Measurements from ENCODE around the gene VWA5B1.
A peak's percentile ranks its signal among the peaks of the same experiment; 100 is the strongest.

Gene VWA5B1

DNA sequence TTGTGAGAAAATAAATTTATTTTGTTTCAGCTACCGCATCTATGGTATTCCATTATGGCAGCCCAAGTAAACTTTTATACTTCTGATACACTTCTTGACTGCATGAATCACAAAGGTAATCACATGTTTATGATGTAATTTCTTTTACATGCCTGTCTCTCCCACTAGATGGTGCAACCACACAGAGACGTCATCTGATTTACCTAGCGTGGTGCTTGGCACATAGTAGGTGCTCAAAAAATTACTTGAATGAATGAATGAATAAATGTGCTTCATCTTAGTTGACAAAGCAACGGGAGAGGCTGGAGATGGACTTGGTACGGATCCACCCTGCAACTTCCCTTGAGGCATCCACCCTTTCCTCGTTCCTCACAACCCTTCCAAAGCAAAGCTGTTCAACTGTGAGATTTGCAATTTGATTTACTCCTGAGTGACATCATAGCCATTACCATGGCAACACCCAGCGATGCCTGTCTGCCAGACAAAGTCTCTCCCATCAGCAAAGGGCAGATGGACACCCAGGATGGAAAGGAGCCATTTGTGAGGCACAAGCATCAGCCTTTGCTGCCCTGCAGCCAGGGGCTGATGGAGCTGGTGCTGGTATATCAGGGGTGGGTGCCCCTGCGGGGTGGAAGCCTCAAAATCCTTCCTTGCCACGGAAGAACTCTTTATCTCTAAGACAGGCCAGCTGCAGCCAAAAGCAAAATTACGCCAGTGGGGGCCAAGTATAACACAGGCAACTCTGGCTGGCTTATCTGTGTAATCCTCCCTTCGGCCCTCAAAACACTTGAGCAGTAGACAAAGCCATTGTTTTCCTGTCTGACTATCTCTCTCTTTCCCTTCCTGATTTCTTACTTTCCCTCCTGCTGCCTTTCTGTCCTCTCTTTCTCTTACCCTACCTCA lies 18.9 kb upstream of the VWA5B1 start:
- TF ChIP-seq GATA3 (IDR thresholded peaks at IDR 0.05; ENCODE audit: low read depth, low read length): no peak

DNA sequence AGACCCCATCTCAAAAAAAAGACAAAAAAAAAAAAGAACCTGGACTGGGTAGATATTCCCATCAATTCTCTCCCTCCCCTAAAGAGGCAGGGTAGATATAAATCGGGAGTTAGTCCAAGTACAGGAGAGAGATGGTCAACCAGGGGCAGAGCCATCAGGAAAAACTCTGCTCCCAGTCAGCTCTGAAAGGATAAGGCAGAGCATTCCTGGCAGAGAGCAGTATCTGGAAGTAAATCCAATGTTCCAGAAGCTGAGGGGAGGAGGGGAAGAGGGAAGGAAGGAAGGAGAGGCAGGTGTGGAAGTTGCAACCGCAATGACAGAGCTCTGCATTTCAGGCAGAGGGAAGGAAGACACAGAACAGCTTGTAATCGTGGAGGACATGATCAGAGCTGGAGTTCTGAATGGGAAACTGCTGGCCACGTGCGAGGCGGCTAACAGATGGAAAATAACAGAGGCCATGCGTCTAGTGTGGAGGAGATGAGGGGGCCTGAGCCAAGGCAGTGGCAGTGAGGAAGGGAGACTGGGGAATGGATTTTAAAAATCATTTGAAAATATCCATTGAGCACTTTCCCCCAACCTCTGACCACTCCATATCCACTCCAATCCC lies 15.3 kb upstream of the VWA5B1 start:
- no peak for TF ChIP-seq GATA2 (IDR thresholded peaks at IDR 0.05; ENCODE audit: low read depth, low read length)
- TF ChIP-seq GATA3 (IDR thresholded peaks at IDR 0.05; ENCODE audit: low read depth, low read length): no peak

DNA sequence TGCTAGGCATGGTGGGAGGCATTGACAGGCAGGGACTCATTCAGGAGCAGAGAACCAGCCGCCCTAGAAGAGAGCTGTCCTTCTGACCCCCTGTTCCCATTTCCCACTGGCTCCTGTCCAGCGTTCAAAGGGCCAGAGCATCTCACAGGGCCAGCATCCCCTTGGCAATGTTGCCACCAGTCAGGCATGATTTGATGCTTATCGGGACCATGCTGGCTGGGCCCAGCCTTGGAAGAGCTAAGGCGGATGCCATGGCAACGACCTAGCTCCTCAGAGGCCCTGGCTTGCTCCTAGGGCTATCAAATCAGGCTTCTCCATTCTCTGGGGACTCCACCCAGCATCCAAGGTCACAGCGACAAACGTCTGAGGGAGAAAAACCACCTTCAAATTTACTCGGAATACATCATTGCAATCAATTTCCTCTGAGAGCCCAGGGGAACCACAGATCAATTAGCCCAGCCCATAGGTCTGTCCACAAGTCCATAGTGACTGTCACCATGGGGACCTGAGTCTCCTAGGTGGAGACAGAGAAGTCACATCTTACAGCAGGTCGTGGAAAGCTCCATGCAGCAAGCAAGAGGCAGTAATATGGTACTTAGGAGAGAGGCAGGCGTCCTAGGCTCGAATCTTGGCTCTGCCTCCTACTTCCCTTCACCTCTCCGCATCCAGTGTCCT lies 14.1 kb upstream of the VWA5B1 start:
- TF ChIP-seq GATA3 (IDR thresholded peaks at IDR 0.05; ENCODE audit: low read depth, low read length) (peak; percentile 34; the same call in 1 of the 2 replicates), GATA2 (IDR thresholded peaks at IDR 0.05; ENCODE audit: low read depth, low read length) (peak; percentile 85)

DNA sequence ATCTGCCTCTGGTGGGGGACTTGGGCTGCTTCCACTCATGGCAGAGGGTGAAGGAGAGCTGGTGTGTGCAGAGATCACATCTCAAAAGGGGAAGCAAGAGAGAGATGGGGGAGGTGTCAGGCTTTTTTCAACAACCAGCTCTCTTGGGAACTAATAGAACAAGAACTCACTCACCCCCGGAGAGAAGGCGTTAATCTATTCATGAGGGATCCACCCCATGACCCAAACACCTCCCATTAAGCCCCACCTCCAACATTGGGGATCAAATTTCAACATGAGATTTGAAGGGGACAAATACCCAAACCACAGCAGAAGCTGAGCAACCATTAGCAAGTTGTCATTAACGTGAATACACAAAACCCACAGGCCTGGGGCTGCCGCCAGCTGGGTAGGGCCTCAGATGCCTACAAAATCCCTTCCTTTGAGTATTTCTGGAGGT lies 12.0 kb upstream of the VWA5B1 start:
- no peak for TF ChIP-seq GATA3 (IDR thresholded peaks at IDR 0.05; ENCODE audit: low read depth, low read length)
- no peak for TF ChIP-seq GATA2 (IDR thresholded peaks at IDR 0.05; ENCODE audit: low read depth, low read length)

DNA sequence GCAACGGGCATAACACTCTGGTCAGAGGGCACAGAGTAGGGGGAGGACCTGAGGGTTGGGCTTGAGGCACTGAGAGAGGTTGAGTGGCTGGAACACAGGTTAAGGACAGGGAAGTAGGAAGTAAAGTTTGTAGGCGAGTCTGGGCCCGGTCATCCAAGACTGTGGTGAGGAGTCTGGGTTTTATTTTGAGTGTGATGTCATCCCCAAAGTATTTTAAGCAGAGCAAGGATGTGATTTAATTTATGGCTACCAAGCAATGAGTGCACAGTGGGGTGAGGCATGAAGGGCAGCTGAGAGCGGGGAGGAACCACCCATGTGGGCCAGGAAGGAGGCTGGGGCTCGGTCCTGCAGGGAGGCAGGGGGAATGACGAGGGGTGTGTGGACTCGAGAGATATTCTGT lies 11.2 kb upstream of the VWA5B1 start:
- TF ChIP-seq GATA2 (IDR thresholded peaks at IDR 0.05; ENCODE audit: low read depth, low read length) (no peak), GATA3 (IDR thresholded peaks at IDR 0.05; ENCODE audit: low read depth, low read length) (no peak)

DNA sequence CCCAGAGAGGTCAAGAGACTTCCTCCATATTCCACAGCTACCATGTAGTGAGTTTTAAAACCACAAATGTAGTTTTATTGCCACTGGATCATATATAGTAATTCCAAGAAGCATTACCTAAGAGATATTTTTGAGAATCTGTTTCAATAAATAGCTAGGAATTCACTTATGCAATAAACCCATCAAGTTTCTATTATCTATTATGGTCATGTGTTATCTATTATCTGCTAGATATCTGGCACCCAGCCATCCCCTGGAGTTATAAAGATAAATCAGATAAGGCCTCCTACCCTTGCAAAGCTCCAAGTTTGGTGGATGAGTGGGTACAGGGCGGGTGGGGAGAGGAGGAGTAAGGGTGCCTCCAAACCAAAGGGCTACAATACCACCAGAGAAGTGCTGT lies 10.3 kb upstream of the VWA5B1 start:
- no peak for TF ChIP-seq GATA3 (IDR thresholded peaks at IDR 0.05; ENCODE audit: low read depth, low read length)
- TF ChIP-seq GATA2 (IDR thresholded peaks at IDR 0.05; ENCODE audit: low read depth, low read length): peak; percentile 41

DNA sequence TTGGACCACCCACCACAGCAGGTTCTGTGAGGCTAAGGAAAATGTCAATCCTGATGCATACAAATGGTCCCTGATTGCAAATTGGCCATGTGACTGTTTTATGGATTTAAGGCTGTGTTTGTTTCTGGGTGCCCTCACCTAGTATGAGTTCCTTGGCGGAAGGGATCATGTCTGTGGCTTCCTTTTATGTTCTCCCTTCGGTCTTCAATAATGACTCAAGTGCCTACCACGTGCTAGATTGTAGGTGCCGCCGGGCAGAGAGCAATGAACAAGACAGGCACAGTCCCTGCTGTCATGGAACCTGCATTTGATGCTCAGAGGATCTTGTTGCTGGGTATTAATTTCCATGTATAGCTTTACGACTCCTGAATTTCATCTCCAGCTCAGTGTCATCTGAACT lies 9.8 kb upstream of the VWA5B1 start:
- TF ChIP-seq GATA2 (IDR thresholded peaks at IDR 0.05; ENCODE audit: low read depth, low read length) (no peak), GATA3 (IDR thresholded peaks at IDR 0.05; ENCODE audit: low read depth, low read length) (no peak)

DNA sequence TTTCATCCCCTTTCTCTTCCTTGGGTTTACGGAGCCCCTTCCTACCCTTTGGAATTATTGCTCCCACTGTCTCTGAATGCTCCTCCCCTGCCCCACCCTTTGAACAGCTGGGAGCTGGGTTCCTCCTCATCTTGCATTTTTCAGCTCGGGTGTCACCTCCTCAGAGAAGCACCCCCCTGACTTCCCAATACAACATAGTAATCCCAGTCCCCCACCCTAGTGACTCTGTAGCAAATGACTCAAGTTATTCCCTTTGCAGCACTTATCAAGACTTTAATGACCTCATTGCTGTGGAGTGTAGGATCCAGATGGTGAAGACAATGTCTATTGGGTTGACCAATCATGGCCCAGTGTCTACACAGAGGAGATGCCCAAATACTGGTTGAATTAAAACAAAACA lies 8.9 kb upstream of the VWA5B1 start:
- no peak for TF ChIP-seq GATA3 (IDR thresholded peaks at IDR 0.05; ENCODE audit: low read depth, low read length)

DNA sequence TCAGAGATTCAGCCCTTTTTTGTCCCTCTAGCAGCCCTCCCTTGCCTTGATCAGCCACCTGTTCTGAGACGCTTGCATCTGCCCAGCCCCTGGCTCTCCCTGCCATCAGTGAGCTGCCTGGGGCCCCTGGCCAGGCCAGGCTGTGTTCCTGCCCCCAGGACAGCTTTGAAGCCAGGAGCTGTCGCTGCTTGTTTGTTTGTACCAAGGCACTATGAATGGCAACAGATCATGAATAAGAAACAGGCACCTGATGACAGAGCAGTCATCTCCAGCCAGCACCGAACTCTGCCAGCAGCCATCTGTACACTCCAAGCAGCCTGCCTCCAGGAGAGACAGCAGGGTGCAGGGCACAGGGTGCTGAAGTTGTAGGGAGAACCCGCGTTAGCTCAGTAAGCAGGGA lies 8.1 kb upstream of the VWA5B1 start:
- TF ChIP-seq GATA3 (IDR thresholded peaks at IDR 0.05; ENCODE audit: low read depth, low read length) (no peak), GATA2 (IDR thresholded peaks at IDR 0.05; ENCODE audit: low read depth, low read length) (no peak)

DNA sequence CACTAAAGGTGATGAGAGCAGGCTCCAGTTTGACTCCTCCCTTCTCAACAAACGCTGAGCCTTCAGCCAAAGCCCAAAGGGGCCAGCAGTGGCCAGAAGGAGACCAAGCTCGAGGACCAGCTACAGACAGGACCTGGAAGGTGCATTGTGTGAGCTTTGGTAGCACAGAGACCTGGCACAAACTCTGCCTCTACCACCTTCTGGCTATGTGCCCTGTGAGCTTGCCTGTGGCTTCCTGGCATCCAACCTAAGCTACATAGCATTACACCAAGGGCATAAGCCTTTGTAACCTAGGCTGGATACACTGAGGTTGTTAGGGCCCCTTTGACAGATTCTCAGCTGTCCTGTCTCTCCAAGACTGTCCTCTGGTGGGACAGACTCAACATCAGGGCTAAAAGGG lies 6.6 kb upstream of the VWA5B1 start:
- no peak for TF ChIP-seq GATA3 (IDR thresholded peaks at IDR 0.05; ENCODE audit: low read depth, low read length)
- no peak for TF ChIP-seq GATA2 (IDR thresholded peaks at IDR 0.05; ENCODE audit: low read depth, low read length)

DNA sequence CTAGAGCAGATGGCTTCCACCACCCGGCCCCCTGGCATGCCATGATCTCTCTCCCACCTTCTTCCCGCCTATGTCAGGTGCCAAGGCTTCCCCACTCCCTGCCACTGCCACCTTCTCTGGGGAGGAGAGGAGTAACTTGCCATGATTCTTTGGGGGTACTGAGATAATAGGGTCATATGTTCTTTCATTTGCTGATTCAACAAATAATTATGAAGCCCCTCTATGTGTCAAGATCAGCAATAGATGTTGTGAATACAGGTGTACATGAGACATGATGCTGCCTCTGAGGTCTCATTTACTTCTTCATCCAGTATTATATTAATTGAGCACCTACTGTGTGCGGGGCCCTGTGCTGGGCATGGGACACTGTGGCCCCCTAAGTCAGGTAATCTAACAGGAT lies 6.0 kb upstream of the VWA5B1 start:
- TF ChIP-seq GATA3 (IDR thresholded peaks at IDR 0.05; ENCODE audit: low read depth, low read length) (no peak), GATA2 (IDR thresholded peaks at IDR 0.05; ENCODE audit: low read depth, low read length) (no peak)

DNA sequence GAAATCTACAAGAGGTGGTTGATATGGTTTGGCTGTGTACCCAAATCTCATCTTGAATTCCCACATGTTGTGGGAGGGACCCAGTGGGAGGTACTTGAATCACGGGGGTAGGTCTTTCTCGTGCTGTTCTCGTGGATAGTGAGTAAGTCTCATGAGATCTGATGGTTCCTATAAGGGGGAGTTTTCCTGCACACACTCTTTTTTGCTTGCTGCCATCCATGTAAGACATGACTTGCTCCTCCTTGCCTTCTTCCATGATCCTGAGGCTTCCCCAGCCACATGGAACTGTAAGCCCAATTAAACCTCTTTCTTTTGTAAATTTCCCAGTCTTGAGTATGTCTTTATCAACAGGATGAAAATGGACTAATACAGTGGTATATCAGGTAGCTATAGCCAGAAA lies 5.2 kb upstream of the VWA5B1 start:
- TF ChIP-seq GATA3 (IDR thresholded peaks at IDR 0.05; ENCODE audit: low read depth, low read length): no peak
- no peak for TF ChIP-seq GATA2 (IDR thresholded peaks at IDR 0.05; ENCODE audit: low read depth, low read length)

DNA sequence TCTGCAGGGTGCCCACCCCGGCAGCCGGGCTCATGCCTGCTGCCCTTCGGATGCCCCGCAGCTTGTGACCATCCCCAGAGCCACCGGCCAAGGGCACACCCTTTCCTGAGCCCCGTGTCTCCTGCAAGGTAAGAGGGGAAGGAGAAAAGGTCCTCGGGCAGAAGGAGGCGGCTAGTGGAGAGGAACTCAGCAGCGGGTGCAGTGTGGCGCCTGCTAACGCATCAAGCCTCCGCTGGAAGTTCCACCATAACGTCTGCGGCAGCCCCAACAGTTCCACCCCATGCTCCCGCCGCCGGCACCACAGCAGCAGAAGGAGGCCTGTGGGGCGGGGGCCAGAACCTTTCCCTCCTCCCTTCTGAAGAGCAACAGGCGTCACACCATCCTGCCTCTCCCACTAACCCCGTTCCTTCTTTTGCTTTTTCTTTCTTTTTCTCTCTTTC lies 990 bp downstream of the VWA5B1 start:
- TF ChIP-seq GATA2 (IDR thresholded peaks at IDR 0.05; ENCODE audit: low read depth, low read length) (no peak), GATA3 (IDR thresholded peaks at IDR 0.05; ENCODE audit: low read depth, low read length) (no peak)

DNA sequence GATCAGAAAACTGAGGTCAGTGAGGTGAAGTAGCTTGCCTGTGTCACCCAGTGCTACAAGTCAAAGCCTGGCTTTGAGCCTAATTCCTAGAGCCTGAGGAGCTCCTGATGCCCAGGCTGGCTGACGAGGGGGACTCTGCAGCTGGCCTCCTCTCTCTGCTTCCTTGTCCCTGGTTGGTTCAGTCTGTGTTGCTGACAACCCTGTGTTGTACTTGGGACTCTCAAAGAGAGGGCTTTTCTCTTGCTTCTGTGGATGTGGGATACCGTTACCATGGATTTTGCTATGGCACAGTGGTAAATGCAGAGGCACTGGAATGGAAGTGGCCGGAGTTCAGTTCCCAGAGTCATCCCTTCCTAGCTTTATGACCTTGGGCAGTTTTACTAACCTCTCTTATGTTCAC lies 8.0 kb downstream of the VWA5B1 start:
- no peak for TF ChIP-seq GATA3 (IDR thresholded peaks at IDR 0.05; ENCODE audit: low read depth, low read length)
- no peak for TF ChIP-seq GATA2 (IDR thresholded peaks at IDR 0.05; ENCODE audit: low read depth, low read length)

All from SH-SY5Y (cell line).